ENCODE data around the gene ZNFX1.

GRCh38 chr20:49308875-49309274, 31.0 kb upstream of the ZNFX1 start:
- TF ChIP-seq CTCF (IDR thresholded peaks at IDR 0.05; ENCODE audit: borderline replicate concordance, extremely low read depth, low read length, poor library complexity, severe bottlenecking) (no peak), EZH2 (IDR thresholded peaks at IDR 0.05; ENCODE audit: borderline replicate concordance, low read depth, low read length, severe bottlenecking) (no peak)
